OCI-LY1 (cell line): ENCODE measurements around the gene GNAL.

ENCODE experiments used
- H2AFZ ChIP-seq: fragments of 200-600 bp; sonication (generic), shearing (Covaris generic); 2 replicates; pipeline ENCODE4 v1.6.0; 2014; ENCODE audit warnings: antibody characterized with exemption, mild to moderate bottlenecking, low read length
- H3F3A ChIP-seq: fragments of 200-600 bp; sonication (generic), shearing (Covaris generic); 2 replicates; pipeline ENCODE4 v1.6.0; 2014; ENCODE audit warnings: mild to moderate bottlenecking, antibody characterized with exemption, low read length, moderate library complexity; ENCODE audit not compliant: insufficient read depth
- H3K27ac ChIP-seq: fragments of 200-600 bp; sonication (generic); 2 replicates; pipeline ENCODE4 v1.5.1; 2014; ENCODE audit warnings: low read length, mixed run types, mild to moderate bottlenecking, low read depth; ENCODE audit not compliant: poor library complexity, severe bottlenecking
- H3K27me3 ChIP-seq: fragments of 200-600 bp; sonication (generic); 2 replicates; pipeline ENCODE4 v1.6.0; 2014; ENCODE audit warnings: antibody characterized with exemption, mild to moderate bottlenecking, low read length, moderate library complexity; ENCODE audit not compliant: insufficient read depth
- H3K36me3 ChIP-seq: fragments of 200-600 bp; sonication (generic); 2 replicates; pipeline ENCODE4 v1.6.1; 2014; ENCODE audit warnings: mild to moderate bottlenecking, antibody characterized with exemption, low read length, moderate library complexity, mixed read lengths; ENCODE audit not compliant: insufficient read depth
- H3K4me1 ChIP-seq: fragments of 200-600 bp; sonication (generic); 2 replicates; pipeline ENCODE4 v1.5.1; 2014; ENCODE audit warnings: mild to moderate bottlenecking, low read length, moderate library complexity; ENCODE audit not compliant: insufficient read depth, severe bottlenecking
- H3K4me2 ChIP-seq: fragments of 200-600 bp; sonication (generic), shearing (Covaris generic); 2 replicates; pipeline ENCODE4 v1.6.1; 2014; ENCODE audit warnings: low read length
- H3K4me3 ChIP-seq: fragments of 200-600 bp; sonication (generic); 2 replicates; pipeline ENCODE4 v1.5.1; 2014; ENCODE audit warnings: low read length, low read depth, mild to moderate bottlenecking, mixed read lengths; ENCODE audit not compliant: poor library complexity, severe bottlenecking
- H3K79me2 ChIP-seq: fragments of 200-600 bp; shearing (Covaris generic); 2 replicates; pipeline ENCODE4 v1.6.1; 2016; ENCODE audit warnings: mixed run types, low read length, mixed read lengths; ENCODE audit not compliant: insufficient read depth
- H3K9ac ChIP-seq: fragments of 200-600 bp; sonication (generic), shearing (Covaris generic); 2 replicates; pipeline ENCODE4 v1.6.1; 2014; ENCODE audit warnings: mild to moderate bottlenecking, low read length, mixed read lengths
- H3K9me2 ChIP-seq: fragments of 200-600 bp; sonication (generic), shearing (Covaris generic); 2 replicates; pipeline ENCODE4 v1.6.1; 2014; ENCODE audit warnings: low read depth, mild to moderate bottlenecking, low read length, mixed read lengths
- H3K9me3 ChIP-seq: fragments of 200-600 bp; shearing (Covaris generic); 2 replicates; pipeline ENCODE4 v1.6.1; 2014; ENCODE audit warnings: low read length, mixed read lengths
- H4K20me1 ChIP-seq: fragments of 200-600 bp; sonication (generic), shearing (Covaris generic); 2 replicates; pipeline ENCODE4 v1.6.0; 2016; ENCODE audit warnings: mild to moderate bottlenecking, low read length; ENCODE audit not compliant: insufficient read depth
- EZH2 ChIP-seq: fragments of 200-600 bp; sonication (generic), shearing (Covaris generic); IDR thresholded peaks from 2 replicates; pipeline ENCODE4 v1.8.0; 2017; ENCODE audit warnings: borderline replicate concordance, mixed run types, mild to moderate bottlenecking, antibody characterized with exemption, low read length, moderate library complexity, mixed read lengths
- TF ChIP-seq, protein P1 (sequence below): fragments of 200-600 bp; sonication (generic), shearing (Covaris generic); IDR thresholded peaks from 2 replicates; pipeline ENCODE4 v1.5.1; 2017; ENCODE audit warnings: mild to moderate bottlenecking, antibody characterized with exemption, low read length, moderate library complexity, mixed read lengths

GNAL gene

DNA sequence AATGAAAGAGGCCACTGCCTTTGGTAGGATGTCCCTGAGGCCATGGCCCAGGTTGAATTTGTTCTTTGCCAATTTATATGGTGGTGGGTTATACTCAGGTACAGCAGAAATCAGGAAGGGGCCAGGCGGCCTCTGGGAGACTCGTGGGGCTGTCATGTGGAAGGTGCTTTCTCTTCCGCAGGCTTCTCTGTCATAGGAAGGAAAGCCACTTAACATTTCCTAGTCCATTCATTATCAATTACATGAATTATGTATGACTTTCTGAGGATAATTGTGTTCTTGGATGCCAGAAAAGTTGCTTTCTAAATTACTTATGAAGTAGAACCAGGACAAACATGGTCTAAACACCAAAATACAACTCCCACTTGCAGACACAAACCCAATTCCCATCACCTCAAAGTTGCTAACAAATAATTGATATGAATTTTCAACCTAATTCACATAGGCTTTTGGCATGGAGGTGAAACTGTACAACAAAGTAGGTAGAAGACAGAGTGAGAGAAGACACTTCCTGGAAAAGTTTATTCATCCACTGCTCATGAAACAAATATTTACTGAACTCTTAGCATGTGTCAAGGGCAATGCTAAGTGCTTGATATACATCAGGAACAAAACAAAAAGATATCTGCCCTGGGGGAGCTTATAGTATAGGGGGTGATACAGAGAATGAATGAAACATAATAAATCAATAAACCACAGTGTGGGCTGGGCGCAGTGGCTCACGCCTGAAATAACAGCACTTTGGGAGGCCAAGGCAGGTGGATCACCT is 111.7 kb downstream of the GNAL start:
- Histone ChIP-seq H3K36me3 (no peaks in the 10 kb centered on the region), H3K79me2 (no peaks in the 10 kb centered on the region), H3F3A (no peaks in the 10 kb centered on the region), H2AFZ (no peak overlapping the region), H3K4me2 (no peak overlapping the region), H3K4me3 (no peak overlapping the region), H3K9ac (no peak overlapping the region), H3K4me1 (no peaks in the 10 kb centered on the region), H4K20me1 (no peaks in the 10 kb centered on the region), H3K27ac (no peak overlapping the region), H3K9me2 (no peaks in the 10 kb centered on the region), H3K27me3 (peaks cover 6% of the 10 kb centered on the region; the same call in 1 of the 2 replicates), H3K9me3 (no peaks in the 10 kb centered on the region)
- TF ChIP-seq EZH2 = no peak
- TF ChIP-seq, protein P1, sequence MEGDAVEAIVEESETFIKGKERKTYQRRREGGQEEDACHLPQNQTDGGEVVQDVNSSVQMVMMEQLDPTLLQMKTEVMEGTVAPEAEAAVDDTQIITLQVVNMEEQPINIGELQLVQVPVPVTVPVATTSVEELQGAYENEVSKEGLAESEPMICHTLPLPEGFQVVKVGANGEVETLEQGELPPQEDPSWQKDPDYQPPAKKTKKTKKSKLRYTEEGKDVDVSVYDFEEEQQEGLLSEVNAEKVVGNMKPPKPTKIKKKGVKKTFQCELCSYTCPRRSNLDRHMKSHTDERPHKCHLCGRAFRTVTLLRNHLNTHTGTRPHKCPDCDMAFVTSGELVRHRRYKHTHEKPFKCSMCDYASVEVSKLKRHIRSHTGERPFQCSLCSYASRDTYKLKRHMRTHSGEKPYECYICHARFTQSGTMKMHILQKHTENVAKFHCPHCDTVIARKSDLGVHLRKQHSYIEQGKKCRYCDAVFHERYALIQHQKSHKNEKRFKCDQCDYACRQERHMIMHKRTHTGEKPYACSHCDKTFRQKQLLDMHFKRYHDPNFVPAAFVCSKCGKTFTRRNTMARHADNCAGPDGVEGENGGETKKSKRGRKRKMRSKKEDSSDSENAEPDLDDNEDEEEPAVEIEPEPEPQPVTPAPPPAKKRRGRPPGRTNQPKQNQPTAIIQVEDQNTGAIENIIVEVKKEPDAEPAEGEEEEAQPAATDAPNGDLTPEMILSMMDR = no peak

DNA sequence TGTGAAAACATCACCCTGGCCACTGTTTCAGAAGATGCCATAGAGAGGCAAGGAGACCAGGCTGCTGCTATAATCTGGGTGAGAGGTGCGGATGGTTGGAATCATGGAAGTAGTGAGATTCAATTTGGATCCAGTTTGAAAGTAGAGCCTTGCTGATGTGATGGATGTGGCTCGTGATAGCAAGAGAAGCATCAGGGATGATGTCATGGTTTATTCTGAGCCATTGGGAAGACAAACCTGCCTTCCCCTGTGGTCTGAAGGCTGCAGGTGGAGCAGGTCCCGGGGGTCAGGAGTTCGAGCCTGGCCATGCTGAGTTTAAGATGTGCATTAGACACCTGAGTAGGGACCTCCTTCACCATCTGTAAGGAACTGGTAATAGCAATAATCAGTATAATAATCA is 112.5 kb downstream of the GNAL start:
- no peak overlapping the region for H3K27ac ChIP-seq
- TF ChIP-seq EZH2 = no peak
- TF ChIP-seq, protein P1 = no peak
- H3K9ac ChIP-seq = no peak overlapping the region
- H3K4me2 ChIP-seq = no peak overlapping the region
- no peaks in the 10 kb centered on the region for H3K36me3 ChIP-seq
- no peak overlapping the region for H3K4me3 ChIP-seq
- no peaks in the 10 kb centered on the region for H3K4me1 ChIP-seq
- no peak overlapping the region for H2AFZ ChIP-seq
- no peaks in the 10 kb centered on the region for H3K79me2 ChIP-seq
- H3F3A ChIP-seq = no peaks in the 10 kb centered on the region
- H4K20me1 ChIP-seq = no peaks in the 10 kb centered on the region
- no peaks in the 10 kb centered on the region for H3K9me3 ChIP-seq
- no peaks in the 10 kb centered on the region for H3K9me2 ChIP-seq
- peaks cover 6% of the 10 kb centered on the region; the same call in 1 of the 2 replicates for H3K27me3 ChIP-seq

DNA sequence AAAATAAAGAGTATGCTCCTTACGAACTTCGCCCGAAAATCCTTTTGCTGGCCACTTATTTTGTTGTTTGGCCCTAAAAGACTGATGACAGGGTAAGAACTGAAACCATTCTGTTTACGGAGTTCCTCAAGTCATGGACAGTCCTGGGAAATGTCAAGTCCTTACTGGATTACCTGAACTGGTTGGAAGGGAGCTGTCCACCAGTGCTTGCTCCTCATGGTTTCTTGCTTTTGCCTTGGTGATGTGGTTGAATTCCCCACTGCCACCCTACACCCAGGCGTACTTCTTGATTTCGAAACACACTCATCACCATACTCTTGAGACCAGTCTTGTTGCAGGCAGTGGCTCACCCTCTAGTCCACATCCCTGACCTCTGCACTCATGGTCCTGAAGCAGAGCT is 113.1 kb downstream of the GNAL start:
- Histone ChIP-seq H3K9me2 (no peaks in the 10 kb centered on the region), H3K4me2 (no peak overlapping the region), H3K9ac (no peak overlapping the region), H2AFZ (no peak overlapping the region), H3F3A (no peaks in the 10 kb centered on the region), H3K36me3 (no peaks in the 10 kb centered on the region), H3K4me3 (no peak overlapping the region), H3K27ac (no peak overlapping the region), H3K9me3 (no peaks in the 10 kb centered on the region), H4K20me1 (no peaks in the 10 kb centered on the region), H3K27me3 (peaks cover 6% of the 10 kb centered on the region; the same call in 1 of the 2 replicates), H3K4me1 (no peaks in the 10 kb centered on the region), H3K79me2 (no peaks in the 10 kb centered on the region)
- TF ChIP-seq EZH2 = no peak
- TF ChIP-seq, protein P1 = no peak
